Stomach (tissue), 4 donors: ENCODE results near the gene CDK9.

ENCODE experiments used
- CTCF ChIP-seq, 7 experiments: fragments of 450-650 bp in 4 of 7; fragments of 200-600 bp in 3 of 7; sonication (generic) in 3 of 7; IDR thresholded peaks; one replicate each; pipeline ENCODE4 v1.5.1; 2016 to 2019; ENCODE audit warnings: antibody characterized with exemption in 7 of 7, control low read depth in 2 of 7, mild to moderate bottlenecking in 1 of 7
- EP300 ChIP-seq: sonication (generic); formaldehyde crosslinking; IDR thresholded peaks from one replicate; pipeline ENCODE4 v1.6.1; 2017; ENCODE audit warnings: antibody characterized with exemption
- POLR2A ChIP-seq, 4 donors: fragments of 450-650 bp; IDR thresholded peaks; one replicate each; pipeline ENCODE4 v1.6.1; 2016; ENCODE audit warnings: antibody characterized with exemption in 4 of 4, control low read depth in 2 of 4, mild to moderate bottlenecking in 1 of 4, moderate library complexity in 1 of 4

GRCh38 chr9:127776924-127777289 lies 8.9 kb upstream of the CDK9 start:
- TF ChIP-seq CTCF (IDR thresholded peaks at IDR 0.05) = no peak
- no peak for TF ChIP-seq EP300
- TF ChIP-seq POLR2A (IDR thresholded peaks at IDR 0.05) = no peak
